SU-DHL-6 (cell line): ENCODE data around the gene LRRTM4.

Source experiments
- EZH2phosphoT487 ChIP-seq: fragments of 200-600 bp; sonication (generic), shearing (Covaris generic); conservative IDR thresholded peaks from 2 replicates; pipeline ENCODE4 v1.6.1; 2018; ENCODE audit warnings: mild to moderate bottlenecking, antibody characterized with exemption, low read length, moderate library complexity, mixed read lengths
- TF ChIP-seq, protein P1 (sequence below): fragments of 200-600 bp; sonication (generic); IDR thresholded peaks from one replicate; pipeline ENCODE4 v1.5.1; 2017; ENCODE audit warnings: antibody characterized with exemption, mild to moderate bottlenecking, low read length, moderate library complexity; ENCODE audit not compliant: insufficient read depth, poor library complexity, severe bottlenecking

DNA sequence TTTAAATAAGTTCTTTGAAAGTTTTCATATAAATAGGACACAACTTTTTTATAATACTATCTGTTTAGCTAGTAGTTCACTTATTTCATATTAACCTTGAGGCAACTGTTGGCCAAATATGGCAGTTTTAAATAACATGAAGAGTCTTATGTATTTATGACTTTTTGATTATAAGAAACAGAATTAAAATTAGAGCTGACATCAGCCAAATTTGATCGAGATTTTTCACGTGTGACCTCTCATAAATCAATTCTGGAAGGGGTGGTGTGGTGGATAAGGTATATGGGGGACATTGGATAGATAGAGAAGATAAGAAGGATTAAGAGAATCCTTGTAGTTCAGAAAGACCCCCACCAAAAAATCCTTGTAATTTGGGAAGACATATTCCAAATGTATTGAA, 776.6 kb downstream of the LRRTM4 start:
- TF ChIP-seq, protein P1, sequence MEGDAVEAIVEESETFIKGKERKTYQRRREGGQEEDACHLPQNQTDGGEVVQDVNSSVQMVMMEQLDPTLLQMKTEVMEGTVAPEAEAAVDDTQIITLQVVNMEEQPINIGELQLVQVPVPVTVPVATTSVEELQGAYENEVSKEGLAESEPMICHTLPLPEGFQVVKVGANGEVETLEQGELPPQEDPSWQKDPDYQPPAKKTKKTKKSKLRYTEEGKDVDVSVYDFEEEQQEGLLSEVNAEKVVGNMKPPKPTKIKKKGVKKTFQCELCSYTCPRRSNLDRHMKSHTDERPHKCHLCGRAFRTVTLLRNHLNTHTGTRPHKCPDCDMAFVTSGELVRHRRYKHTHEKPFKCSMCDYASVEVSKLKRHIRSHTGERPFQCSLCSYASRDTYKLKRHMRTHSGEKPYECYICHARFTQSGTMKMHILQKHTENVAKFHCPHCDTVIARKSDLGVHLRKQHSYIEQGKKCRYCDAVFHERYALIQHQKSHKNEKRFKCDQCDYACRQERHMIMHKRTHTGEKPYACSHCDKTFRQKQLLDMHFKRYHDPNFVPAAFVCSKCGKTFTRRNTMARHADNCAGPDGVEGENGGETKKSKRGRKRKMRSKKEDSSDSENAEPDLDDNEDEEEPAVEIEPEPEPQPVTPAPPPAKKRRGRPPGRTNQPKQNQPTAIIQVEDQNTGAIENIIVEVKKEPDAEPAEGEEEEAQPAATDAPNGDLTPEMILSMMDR, result no peak
- no peak for TF ChIP-seq EZH2phosphoT487
